ENCODE measurements around the gene TMEM161A. TPM values are rescaled to one million over a fixed set of nuclear protein-coding genes. Genes with fewer than 3 reads are reported as not detected.

The TMEM161A gene
- total RNA-seq, 1 experiment from 2014 or later = 46.0 TPM

DNA sequence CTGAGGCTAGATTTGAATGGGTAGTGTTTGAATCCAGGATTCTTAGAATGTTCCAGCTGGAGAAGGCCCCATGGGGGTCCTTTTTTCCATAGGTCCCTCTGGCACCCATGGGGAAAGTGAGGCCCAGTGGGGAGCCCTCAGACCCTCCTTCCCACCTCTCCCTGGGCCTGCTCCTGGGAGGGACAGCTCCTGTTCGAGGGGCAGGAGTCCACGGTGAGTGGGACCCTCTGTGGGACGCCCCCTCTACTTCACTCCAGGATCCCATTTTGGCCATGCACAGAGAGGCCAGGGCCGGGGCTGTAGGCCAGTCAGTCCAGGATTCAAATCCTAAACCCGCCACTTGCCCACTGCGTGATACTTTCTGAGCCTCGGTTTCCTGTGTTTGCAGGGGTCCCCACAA, 24.2 kb upstream of the TMEM161A start (continued):
- TF ChIP-seq, protein P1, sequence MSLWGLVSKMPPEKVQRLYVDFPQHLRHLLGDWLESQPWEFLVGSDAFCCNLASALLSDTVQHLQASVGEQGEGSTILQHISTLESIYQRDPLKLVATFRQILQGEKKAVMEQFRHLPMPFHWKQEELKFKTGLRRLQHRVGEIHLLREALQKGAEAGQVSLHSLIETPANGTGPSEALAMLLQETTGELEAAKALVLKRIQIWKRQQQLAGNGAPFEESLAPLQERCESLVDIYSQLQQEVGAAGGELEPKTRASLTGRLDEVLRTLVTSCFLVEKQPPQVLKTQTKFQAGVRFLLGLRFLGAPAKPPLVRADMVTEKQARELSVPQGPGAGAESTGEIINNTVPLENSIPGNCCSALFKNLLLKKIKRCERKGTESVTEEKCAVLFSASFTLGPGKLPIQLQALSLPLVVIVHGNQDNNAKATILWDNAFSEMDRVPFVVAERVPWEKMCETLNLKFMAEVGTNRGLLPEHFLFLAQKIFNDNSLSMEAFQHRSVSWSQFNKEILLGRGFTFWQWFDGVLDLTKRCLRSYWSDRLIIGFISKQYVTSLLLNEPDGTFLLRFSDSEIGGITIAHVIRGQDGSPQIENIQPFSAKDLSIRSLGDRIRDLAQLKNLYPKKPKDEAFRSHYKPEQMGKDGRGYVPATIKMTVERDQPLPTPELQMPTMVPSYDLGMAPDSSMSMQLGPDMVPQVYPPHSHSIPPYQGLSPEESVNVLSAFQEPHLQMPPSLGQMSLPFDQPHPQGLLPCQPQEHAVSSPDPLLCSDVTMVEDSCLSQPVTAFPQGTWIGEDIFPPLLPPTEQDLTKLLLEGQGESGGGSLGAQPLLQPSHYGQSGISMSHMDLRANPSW (CRISPR knock-in tag; conservative IDR thresholded peaks at IDR 0.05; ENCODE audit: low read depth) = no peak

DNA sequence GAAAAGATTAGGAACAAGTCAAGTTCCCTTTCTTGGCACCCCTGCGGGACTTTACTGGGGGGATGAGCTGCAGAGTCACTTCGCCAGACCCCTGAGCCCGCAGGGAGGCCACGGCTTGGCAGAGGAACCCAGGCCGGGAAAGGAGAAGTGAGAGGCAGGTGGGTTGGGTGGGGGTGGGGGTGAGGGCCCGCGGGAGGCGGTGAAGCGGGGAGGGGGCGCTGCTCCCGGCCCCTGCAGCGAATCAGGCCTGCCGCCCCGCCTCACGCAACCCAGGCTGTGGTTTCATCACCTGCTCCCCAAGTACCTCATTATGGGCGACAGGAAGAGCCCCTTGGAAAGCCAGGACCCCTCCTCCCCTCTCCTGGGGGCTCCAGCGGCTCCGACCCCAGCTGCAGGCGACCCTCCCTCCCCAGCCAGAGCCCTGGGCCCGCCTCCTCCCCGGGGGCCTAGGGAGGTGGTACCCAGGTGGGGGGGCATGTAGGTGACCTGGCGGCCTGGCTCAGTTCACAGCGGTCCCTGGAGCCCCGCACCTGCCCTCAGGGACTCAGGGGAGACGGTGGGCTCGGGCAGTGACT, 22.3 kb upstream of the TMEM161A start:
- Mint-ChIP-seq H3K4me3 (no peak overlapping the region), H3K27ac (no peak overlapping the region), H3K27me3 (ENCODE audit: low read depth) (peaks cover 36% of the 10 kb centered on the region), H3K4me1 (peaks cover 9% of the 10 kb centered on the region), H3K36me3 (no peaks in the 10 kb centered on the region), H3K9me3 (no peaks in the 10 kb centered on the region)
- ChIA-PET CTCF (interaction anchor here (0.9 to 2.0 kb wide), 5 partner anchors 14 to 182 kb away, joined by 3 to 5 read pairs (median 4); no protein-coding TSS in a partner anchor), POLR2A (interaction anchor here (0.6 to 2.1 kb wide), 4 partner anchors 9 to 668 kb away, joined by 3 to 12 read pairs (median 4); partner anchors contain the start of gene MEF2B)
- peak; percentile 81 for DNase-seq (ENCODE audit: low spot score)
- ATAC-seq = peak; percentile 73
- TF ChIP-seq SMAD3 (CRISPR knock-in tag; IDR thresholded peaks at IDR 0.05; ENCODE audit: borderline replicate concordance) (no peak), ZNF423 (CRISPR knock-in tag; IDR thresholded peaks at IDR 0.05) (peak; percentile 38; the same call in 1 of the 2 replicates), EMX1 (CRISPR knock-in tag; IDR thresholded peaks at IDR 0.05) (no peak), SOX15 (CRISPR knock-in tag; IDR thresholded peaks at IDR 0.05) (no peak), SMAD4 (CRISPR knock-in tag; IDR thresholded peaks at IDR 0.05) (no peak), ATF1 (CRISPR knock-in tag; IDR thresholded peaks at IDR 0.05) (no peak), ZNF317 (CRISPR knock-in tag; IDR thresholded peaks at IDR 0.05; ENCODE audit: borderline replicate concordance, low read depth) (0 out of 2 replicates have a peak, but pooled peaks have one; percentile 13), SP1 (CRISPR knock-in tag; conservative IDR thresholded peaks at IDR 0.05) (no peak)
- TF ChIP-seq, protein P2, sequence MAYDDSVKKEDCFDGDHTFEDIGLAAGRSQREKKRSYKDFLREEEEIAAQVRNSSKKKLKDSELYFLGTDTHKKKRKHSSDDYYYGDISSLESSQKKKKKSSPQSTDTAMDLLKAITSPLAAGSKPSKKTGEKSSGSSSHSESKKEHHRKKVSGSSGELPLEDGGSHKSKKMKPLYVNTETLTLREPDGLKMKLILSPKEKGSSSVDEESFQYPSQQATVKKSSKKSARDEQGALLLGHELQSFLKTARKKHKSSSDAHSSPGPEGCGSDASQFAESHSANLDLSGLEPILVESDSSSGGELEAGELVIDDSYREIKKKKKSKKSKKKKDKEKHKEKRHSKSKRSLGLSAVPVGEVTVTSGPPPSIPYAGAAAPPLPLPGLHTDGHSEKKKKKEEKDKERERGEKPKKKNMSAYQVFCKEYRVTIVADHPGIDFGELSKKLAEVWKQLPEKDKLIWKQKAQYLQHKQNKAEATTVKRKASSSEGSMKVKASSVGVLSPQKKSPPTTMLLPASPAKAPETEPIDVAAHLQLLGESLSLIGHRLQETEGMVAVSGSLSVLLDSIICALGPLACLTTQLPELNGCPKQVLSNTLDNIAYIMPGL (CRISPR knock-in tag; IDR thresholded peaks at IDR 0.05) = 0 out of 2 replicates have a peak, but pooled peaks have one; percentile 41
- TF ChIP-seq, protein P3, sequence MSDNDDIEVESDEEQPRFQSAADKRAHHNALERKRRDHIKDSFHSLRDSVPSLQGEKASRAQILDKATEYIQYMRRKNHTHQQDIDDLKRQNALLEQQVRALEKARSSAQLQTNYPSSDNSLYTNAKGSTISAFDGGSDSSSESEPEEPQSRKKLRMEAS (CRISPR knock-in tag; IDR thresholded peaks at IDR 0.05) = peak; percentile 62; the same call in 1 of the 2 replicates

DNA sequence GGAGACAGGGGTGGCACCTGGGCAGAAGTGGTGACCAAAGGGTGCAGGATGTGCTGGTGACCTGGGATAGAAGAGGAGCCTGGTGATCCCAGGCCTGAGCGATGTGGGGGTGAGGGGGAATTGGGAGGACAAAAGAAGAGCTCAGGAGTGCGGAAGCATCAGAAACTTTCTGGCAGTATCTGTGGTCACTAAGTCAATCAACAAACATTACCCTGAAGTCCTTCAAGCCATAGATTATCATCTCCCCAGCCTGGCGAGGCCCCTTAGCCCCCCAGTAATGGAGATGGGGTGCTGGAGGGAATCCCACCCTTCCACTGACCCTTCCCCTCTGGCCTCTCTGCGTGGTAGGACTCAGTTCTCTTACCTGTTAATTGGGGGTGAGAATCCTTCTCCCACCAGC, 21.3 kb upstream of the TMEM161A start:
- CTCF ChIA-PET = interaction anchor here (1.3 to 3.5 kb wide), 3 partner anchors 12 to 18 kb away, joined by 3 to 18 read pairs (median 3); no protein-coding TSS in a partner anchor
- ATAC-seq (no peak), DNase-seq (ENCODE audit: low spot score) (no peak)
- TF ChIP-seq ATF1 (CRISPR knock-in tag; IDR thresholded peaks at IDR 0.05) = no peak
- TF ChIP-seq JUN (CRISPR knock-in tag; IDR thresholded peaks at IDR 0.05) = no peak
- TF ChIP-seq, protein P4, sequence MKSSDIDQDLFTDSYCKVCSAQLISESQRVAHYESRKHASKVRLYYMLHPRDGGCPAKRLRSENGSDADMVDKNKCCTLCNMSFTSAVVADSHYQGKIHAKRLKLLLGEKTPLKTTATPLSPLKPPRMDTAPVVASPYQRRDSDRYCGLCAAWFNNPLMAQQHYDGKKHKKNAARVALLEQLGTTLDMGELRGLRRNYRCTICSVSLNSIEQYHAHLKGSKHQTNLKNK (CRISPR knock-in tag; IDR thresholded peaks at IDR 0.05) = no peak
- TF ChIP-seq, protein P5, sequence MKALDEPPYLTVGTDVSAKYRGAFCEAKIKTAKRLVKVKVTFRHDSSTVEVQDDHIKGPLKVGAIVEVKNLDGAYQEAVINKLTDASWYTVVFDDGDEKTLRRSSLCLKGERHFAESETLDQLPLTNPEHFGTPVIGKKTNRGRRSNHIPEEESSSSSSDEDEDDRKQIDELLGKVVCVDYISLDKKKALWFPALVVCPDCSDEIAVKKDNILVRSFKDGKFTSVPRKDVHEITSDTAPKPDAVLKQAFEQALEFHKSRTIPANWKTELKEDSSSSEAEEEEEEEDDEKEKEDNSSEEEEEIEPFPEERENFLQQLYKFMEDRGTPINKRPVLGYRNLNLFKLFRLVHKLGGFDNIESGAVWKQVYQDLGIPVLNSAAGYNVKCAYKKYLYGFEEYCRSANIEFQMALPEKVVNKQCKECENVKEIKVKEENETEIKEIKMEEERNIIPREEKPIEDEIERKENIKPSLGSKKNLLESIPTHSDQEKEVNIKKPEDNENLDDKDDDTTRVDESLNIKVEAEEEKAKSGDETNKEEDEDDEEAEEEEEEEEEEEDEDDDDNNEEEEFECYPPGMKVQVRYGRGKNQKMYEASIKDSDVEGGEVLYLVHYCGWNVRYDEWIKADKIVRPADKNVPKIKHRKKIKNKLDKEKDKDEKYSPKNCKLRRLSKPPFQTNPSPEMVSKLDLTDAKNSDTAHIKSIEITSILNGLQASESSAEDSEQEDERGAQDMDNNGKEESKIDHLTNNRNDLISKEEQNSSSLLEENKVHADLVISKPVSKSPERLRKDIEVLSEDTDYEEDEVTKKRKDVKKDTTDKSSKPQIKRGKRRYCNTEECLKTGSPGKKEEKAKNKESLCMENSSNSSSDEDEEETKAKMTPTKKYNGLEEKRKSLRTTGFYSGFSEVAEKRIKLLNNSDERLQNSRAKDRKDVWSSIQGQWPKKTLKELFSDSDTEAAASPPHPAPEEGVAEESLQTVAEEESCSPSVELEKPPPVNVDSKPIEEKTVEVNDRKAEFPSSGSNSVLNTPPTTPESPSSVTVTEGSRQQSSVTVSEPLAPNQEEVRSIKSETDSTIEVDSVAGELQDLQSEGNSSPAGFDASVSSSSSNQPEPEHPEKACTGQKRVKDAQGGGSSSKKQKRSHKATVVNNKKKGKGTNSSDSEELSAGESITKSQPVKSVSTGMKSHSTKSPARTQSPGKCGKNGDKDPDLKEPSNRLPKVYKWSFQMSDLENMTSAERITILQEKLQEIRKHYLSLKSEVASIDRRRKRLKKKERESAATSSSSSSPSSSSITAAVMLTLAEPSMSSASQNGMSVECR (CRISPR knock-in tag; IDR thresholded peaks at IDR 0.05; ENCODE audit: borderline replicate concordance) = no peak
- no peak for TF ChIP-seq RORB (CRISPR knock-in tag; IDR thresholded peaks at IDR 0.05)
- TF ChIP-seq, protein P2 (CRISPR knock-in tag; IDR thresholded peaks at IDR 0.05) = no peak
- no peak for TF ChIP-seq MXD4 (CRISPR knock-in tag; IDR thresholded peaks at IDR 0.05; ENCODE audit: borderline replicate concordance)
- TF ChIP-seq RELA (CRISPR knock-in tag; IDR thresholded peaks at IDR 0.05; ENCODE audit: borderline replicate concordance) = no peak
- no peak for TF ChIP-seq ZNF423 (CRISPR knock-in tag; IDR thresholded peaks at IDR 0.05)
- TF ChIP-seq ZNF232 (CRISPR knock-in tag; IDR thresholded peaks at IDR 0.05) = no peak
- TF ChIP-seq, protein P6, sequence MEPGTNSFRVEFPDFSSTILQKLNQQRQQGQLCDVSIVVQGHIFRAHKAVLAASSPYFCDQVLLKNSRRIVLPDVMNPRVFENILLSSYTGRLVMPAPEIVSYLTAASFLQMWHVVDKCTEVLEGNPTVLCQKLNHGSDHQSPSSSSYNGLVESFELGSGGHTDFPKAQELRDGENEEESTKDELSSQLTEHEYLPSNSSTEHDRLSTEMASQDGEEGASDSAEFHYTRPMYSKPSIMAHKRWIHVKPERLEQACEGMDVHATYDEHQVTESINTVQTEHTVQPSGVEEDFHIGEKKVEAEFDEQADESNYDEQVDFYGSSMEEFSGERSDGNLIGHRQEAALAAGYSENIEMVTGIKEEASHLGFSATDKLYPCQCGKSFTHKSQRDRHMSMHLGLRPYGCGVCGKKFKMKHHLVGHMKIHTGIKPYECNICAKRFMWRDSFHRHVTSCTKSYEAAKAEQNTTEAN (CRISPR knock-in tag; IDR thresholded peaks at IDR 0.05) = no peak
- TF ChIP-seq ETV6 (CRISPR knock-in tag; IDR thresholded peaks at IDR 0.05) = no peak

More for the DNA sequence above, 21.3 kb upstream of the TMEM161A start:
- H3K27ac Mint-ChIP-seq = no peak overlapping the region
- H3K9me3 Mint-ChIP-seq = no peaks in the 10 kb centered on the region
- no peaks in the 10 kb centered on the region for H3K36me3 Mint-ChIP-seq
- peaks cover 35% of the 10 kb centered on the region for H3K27me3 Mint-ChIP-seq (ENCODE audit: low read depth)
- H3K4me3 Mint-ChIP-seq = no peak overlapping the region
- peaks cover 12% of the 10 kb centered on the region for H3K4me1 Mint-ChIP-seq
- POLR2A ChIA-PET = interaction anchor here (0.7 to 1.2 kb wide), 2 partner anchors 11 to 667 kb away, joined by 4 to 6 read pairs; partner anchors contain the start of gene MEF2B
